Measurements from ENCODE around the gene ERGIC1. TPM values are rescaled to one million over a fixed set of nuclear protein-coding genes. Genes with fewer than 3 reads are reported as not detected.

The ERGIC1 gene
- total RNA-seq, 1 donor from 2014 or later, result 158 TPM

GRCh38 chr5:172799416-172799815, 34.6 kb upstream of the ERGIC1 start:
- H3K4me3 Mint-ChIP-seq (ENCODE audit: low read depth), result no peak overlapping the region
- H3K4me1 Mint-ChIP-seq (ENCODE audit: low read depth), result peaks cover 2% of the 10 kb centered on the region
- TF ChIP-seq, protein P1, sequence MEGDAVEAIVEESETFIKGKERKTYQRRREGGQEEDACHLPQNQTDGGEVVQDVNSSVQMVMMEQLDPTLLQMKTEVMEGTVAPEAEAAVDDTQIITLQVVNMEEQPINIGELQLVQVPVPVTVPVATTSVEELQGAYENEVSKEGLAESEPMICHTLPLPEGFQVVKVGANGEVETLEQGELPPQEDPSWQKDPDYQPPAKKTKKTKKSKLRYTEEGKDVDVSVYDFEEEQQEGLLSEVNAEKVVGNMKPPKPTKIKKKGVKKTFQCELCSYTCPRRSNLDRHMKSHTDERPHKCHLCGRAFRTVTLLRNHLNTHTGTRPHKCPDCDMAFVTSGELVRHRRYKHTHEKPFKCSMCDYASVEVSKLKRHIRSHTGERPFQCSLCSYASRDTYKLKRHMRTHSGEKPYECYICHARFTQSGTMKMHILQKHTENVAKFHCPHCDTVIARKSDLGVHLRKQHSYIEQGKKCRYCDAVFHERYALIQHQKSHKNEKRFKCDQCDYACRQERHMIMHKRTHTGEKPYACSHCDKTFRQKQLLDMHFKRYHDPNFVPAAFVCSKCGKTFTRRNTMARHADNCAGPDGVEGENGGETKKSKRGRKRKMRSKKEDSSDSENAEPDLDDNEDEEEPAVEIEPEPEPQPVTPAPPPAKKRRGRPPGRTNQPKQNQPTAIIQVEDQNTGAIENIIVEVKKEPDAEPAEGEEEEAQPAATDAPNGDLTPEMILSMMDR (IDR thresholded peaks at IDR 0.05; ENCODE audit: unreplicated experiment), result no peak
- no peaks in the 10 kb centered on the region for H3K9me3 Mint-ChIP-seq (ENCODE audit: low read depth)
- DNase-seq (ENCODE audit: low spot score, unreplicated experiment), result no peak
- no peaks in the 10 kb centered on the region for H3K36me3 Mint-ChIP-seq (ENCODE audit: insufficient read depth)
- peaks cover 3% of the 10 kb centered on the region for H3K27me3 Mint-ChIP-seq
- H3K27ac Mint-ChIP-seq, result no peak overlapping the region

GRCh38 chr5:172800088-172800551, 33.9 kb upstream of the ERGIC1 start:
- Mint-ChIP-seq H3K4me3 (ENCODE audit: low read depth) (no peak overlapping the region), H3K27me3 (peaks cover 6% of the 10 kb centered on the region), H3K36me3 (ENCODE audit: insufficient read depth) (no peaks in the 10 kb centered on the region), H3K27ac (no peak overlapping the region), H3K4me1 (ENCODE audit: low read depth) (peaks cover 2% of the 10 kb centered on the region), H3K9me3 (ENCODE audit: low read depth) (no peaks in the 10 kb centered on the region)
- TF ChIP-seq, protein P1 (IDR thresholded peaks at IDR 0.05; ENCODE audit: unreplicated experiment), result no peak
- no peak for DNase-seq (ENCODE audit: low spot score, unreplicated experiment)

- Mint-ChIP-seq H3K4me1 (ENCODE audit: low read depth) (peaks cover 2% of the 10 kb centered on the region), H3K27me3 (peaks cover 6% of the 10 kb centered on the region), H3K4me3 (ENCODE audit: low read depth) (no peak overlapping the region), H3K36me3 (ENCODE audit: insufficient read depth) (no peaks in the 10 kb centered on the region), H3K9me3 (ENCODE audit: low read depth) (no peaks in the 10 kb centered on the region), H3K27ac (no peak overlapping the region)
- DNase-seq (ENCODE audit: low spot score, unreplicated experiment), result no peak
- TF ChIP-seq, protein P1 (IDR thresholded peaks at IDR 0.05; ENCODE audit: unreplicated experiment), result no peak
Measured at GRCh38 chr5:172801179-172801671, 32.8 kb upstream of the ERGIC1 start.

- peaks cover 4% of the 10 kb centered on the region for H3K4me1 Mint-ChIP-seq (ENCODE audit: low read depth)
- no peak overlapping the region for H3K4me3 Mint-ChIP-seq (ENCODE audit: low read depth)
- DNase-seq (ENCODE audit: low spot score, unreplicated experiment), result no peak
- H3K27ac Mint-ChIP-seq, result no peak overlapping the region
- peaks cover 6% of the 10 kb centered on the region for H3K27me3 Mint-ChIP-seq
- TF ChIP-seq, protein P1 (IDR thresholded peaks at IDR 0.05; ENCODE audit: unreplicated experiment), result no peak
- H3K36me3 Mint-ChIP-seq (ENCODE audit: insufficient read depth), result no peaks in the 10 kb centered on the region
- no peaks in the 10 kb centered on the region for H3K9me3 Mint-ChIP-seq (ENCODE audit: low read depth)
Measured at GRCh38 chr5:172802112-172802511, 31.9 kb upstream of the ERGIC1 start.

DNA sequence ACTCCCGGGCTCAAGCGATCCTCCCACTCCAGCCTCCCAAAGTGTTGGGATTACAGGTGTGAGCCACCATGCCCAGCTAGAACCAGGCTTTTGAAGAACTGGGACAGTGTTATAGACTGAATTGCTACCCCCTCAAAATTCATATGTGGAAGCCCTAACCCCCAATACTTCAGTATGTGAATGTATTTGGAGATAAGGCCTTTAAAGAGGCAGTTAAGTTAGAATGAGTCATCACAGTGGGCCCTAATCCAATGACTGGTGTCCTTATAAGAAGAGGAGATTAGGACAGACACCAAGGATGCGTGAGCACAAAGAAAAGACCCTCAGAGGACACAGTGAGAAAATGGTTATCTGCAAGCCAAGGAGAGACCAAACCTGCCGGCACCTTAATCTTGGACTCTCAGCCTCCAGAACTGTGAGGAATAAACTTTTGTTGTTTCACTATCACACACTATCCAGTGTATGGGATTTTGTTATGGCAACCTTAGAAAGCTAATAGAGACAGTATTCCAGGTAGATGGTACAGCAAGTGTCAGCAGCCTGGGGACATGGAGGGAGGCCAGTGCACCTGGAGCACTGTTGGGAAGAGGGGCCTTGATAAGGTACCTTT, 31.4 kb upstream of the ERGIC1 start:
- Mint-ChIP-seq H3K4me3 (ENCODE audit: low read depth) (no peak overlapping the region), H3K27ac (no peak overlapping the region), H3K9me3 (ENCODE audit: low read depth) (no peaks in the 10 kb centered on the region), H3K27me3 (peaks cover 6% of the 10 kb centered on the region), H3K36me3 (ENCODE audit: insufficient read depth) (no peaks in the 10 kb centered on the region), H3K4me1 (ENCODE audit: low read depth) (peaks cover 9% of the 10 kb centered on the region)
- no peak for DNase-seq (ENCODE audit: low spot score, unreplicated experiment)
- TF ChIP-seq, protein P1 (IDR thresholded peaks at IDR 0.05; ENCODE audit: unreplicated experiment), result no peak
